Fibroblast of the conjunctiva (primary cell): ENCODE results near the gene INHBB.
"Not testable (repeated sequence)": the region's sequence is repeated elsewhere in the genome, so short reads cannot be mapped to it uniquely, and the experiment has no call there.

Experiments used
- DNase-seq: peaks from one replicate; pipeline ENCODE4 v3.0.0-alpha.2; 2010; ENCODE audit warnings: low read depth

INHBB gene

DNA sequence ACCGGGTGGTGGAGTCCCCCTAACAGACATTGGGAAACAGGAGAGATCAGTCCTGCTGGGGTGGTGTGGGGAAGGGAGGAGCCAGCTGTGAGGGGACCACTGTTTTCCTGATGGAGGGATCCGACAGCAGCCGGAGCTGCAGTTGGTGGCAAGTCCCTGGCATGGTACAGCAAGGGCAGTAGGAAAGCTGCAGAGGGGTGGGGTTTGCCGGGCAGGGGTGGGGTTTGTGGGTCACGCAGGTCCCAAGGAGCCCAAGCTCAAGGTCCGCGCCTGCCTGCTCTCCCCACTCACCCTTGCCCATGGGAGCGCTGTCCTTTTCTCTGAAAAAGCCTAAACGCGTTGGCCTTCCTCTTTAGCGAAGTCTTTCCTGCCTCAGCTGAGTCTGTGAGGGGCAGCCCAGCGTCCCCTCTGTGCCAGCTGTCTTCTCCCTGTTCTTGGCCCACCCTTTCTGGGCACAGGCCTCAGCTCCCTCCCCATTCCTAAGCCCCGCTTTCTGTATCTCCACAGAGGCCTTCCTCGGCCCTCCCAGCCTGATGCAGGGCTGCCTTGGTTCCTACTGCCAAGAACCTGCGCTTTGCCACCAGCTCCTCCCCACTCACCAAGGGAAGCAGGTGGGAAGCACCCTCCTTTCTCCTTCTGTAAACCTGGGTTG, 29.3 kb upstream of the INHBB start:
- DNase-seq = no peak

DNA sequence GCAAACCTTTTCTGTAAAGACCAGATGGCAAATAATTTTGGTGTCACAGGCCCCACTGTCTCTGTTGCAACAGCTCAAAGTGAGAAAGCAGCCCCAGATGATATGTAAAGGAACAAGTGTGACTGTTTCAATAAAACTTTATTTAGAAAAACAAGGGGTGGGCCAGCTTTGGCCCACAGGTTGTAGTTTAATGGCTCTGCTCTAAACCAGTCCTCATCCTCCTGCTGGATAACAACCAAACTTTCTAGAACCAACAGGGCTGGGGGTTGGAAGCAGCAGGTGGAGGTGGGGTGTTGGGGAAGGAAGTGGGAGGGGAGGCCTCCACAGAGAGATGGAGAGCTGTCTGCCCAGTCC, 28.8 kb upstream of the INHBB start:
- no peak for DNase-seq

DNA sequence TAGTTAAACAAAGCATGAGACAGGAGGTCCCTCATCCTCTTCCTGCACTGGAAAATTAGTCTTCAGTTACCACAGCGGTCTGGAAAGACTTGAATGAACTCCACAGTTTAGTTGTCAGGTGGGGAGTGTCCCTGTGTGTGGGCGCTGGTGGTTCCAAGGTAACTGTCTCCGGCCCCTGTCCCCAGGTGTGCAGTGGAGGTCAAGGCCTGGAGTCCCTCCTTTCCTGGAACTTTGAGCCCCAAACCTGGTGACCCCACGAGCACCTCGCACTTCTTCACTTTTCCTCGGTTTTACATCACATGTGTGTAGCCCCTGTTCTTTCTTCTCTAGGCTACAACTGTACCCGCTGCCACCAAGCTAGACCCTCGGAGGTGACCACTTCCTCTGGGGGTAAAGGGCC, 28.0 kb upstream of the INHBB start:
- no peak for DNase-seq

DNA sequence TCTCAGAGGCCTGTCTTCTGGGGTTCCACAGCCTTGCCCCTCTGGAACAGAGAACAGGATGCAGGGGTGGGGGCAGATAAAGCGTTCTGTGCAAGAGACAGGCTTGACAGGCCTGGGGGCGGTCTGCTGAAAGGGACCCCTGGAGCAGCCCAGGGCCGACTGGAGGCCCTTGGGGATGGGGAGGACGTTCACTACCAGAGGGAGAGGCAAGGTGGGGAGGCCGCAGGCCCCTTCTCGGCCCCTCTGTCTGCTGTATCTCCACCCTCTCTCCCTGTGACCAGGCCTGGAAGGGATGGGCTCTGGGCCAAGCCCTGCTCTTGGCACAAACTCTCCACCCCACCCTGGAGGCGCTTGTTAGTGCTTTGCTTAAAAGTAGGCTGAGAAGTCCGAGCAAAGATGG, 27.3 kb upstream of the INHBB start:
- peak; percentile 26 for DNase-seq

DNA sequence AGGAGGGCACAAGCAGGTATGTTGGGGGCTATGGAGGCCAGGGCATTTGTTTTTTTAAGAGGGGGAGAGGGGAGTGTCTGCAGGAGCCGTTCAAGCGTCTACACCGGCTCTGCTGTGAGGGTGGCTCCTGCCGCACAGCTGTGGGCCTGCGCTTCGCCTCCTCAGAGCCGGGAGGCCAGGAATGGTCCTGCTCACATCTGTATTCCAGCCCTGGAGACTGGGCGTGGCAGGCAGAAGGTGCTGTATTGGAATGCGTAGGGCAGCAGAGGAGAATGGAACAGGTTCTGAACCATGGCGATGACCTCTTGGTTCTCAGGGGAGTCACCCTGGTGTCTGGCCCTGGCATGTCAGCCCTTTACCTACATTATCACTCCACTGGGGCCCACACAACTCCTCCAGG, 26.8 kb upstream of the INHBB start:
- no peak for DNase-seq

DNA sequence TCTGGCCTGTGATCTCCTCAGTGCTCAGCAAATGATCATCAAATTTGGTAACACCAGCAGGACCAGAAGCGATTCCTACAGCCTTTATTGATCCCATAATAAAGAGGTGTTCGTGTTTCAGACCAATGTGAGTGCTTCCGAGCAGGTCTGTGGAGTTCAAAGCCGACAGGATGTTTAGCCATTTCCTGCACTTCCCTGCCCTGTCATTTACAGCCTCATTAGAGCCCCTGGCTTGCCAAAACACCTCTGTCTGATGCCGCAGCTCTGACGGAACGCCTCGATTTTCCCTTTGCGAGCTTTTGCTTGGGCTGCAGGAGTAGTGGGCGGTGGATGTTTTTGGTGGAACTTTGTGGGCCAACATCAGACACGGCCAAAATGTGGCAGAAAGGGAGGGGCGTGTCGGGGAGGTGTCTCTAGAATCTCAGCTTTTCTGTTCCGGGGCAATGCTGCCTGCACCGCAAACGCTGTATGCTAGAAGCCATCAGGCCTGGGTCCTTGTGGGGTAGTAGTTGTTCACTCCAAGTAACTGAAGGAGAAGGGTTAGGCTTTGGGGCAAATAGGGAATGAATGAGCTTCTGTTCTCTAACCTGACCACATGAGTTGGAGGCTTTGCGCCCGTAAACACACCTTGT, 26.1 kb upstream of the INHBB start:
- DNase-seq = no peak

DNA sequence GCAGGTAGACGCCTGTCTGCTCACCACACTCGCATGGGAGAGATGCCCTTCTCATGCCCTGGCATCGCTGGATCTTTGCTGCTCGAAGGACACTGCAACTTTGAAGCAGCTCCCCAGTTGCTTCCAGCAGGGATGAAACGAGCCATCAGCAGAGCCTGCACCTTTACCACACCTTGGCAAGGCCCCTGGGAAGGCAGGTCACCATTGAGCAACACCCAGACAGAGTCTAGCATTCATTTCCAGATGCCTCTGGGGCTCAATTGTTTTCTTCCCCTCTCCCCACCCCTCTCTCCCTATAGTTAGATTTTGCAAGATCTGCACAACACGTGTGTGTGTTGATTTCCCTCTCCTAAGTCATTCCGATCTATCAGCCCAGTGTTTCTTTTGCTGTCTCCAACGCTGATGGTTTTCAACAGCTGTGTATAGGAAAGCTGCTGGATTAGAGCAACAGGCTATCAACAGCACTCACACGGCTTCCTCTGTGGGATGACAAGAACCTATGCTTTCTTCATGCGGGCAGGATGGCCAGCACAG, 25.6 kb upstream of the INHBB start:
- DNase-seq = no peak

DNA sequence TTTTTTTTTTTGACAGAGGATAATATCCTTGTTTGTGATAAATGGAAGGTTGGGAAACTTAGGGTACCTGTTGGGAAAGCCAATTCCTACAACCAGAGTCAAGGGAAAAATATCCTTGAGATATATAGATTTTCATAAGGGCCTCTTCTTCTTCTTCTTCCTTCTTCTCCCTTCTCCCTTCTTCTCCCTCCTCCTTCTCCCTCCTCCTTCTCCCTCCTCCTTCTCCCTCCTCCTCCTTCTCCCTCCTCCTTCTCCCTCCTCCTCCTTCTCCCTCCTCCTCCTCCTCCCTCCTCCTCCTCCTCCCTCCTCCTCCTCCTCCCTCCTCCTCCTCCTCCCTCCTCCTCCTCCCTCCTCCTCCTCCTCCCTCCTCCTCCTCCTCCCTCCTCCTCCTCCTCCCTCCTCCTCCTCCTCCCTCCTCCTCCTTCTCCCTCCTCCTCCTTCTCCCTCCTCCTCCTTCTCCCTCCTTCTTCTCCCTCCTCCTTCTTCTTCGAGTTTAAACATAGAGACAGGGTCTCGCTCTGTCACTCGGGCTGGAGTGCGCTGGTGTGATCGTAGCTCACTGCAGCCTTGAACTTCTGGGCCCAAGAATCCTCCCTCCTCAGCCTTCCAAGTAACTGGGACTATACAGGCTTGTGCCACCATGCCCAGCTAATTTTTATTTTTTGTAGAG, 24.9 kb upstream of the INHBB start:
- DNase-seq = not testable (repeated sequence)

DNA sequence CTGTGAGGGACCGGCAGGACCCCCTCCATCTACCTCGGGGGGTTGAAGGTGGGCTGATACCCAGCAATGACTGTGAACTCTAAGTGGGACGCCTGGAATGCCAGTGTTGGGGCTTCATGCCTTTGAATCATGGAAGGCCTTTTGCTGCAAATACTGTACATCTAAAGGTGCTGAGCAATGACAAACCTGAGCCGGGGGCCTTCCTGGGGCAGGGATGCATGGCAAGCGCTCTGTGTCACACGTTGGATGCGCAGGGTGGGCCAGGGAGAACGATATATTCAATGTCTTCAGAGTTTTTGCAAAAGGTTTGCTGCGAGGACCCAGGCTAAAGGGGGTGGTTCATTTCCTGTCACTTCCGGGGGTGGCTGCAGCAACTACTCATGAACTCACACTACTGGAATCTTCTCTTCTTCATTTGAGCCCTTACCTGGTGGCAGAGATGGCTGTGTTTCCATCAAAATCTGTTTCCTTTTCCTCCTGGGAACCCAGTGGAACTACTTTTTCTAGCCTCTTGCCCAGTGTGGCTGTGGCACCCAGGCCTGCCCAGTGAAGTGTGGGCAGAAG, 24.1 kb upstream of the INHBB start:
- no peak for DNase-seq

DNA sequence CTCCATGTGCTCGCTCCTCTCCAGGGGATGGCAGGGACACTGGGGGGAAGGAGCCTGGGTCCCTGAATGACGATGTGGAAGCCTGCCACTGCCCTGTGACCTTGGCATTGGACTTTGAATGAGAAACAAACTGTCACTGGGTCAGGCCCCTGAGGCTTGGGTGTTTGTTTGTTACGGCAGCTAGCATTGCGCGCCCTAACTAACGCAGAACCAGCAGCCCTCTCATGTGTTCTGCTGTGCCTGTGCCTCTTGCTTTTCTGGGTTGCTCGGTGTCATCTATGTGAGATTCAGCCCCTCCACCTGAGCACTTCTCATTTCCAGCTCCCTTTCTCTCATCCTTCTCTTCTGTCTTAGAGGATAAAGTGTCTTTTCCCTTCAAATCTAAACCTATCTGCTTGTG, 23.6 kb upstream of the INHBB start:
- no peak for DNase-seq

DNA sequence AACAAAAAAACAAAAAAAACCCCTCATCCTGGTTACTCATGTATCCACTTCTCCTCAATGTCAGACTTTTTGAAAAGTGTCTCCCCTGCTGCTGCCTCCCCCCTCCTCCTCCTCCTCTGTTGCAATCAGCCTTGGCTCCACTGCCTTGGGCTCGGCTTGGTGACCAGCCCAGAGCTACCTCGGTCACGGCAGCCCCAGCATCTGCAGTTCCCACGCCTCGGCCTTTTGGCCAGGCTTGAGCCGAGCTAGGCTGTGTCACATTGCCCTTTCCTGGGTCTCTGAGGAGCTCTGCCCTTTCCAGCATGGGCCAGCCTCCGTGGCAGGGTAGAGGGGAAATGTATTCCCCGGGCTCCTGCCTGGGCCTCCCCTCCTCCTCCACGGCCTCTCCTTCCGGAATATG, 22.7 kb upstream of the INHBB start:
- DNase-seq = no peak

DNA sequence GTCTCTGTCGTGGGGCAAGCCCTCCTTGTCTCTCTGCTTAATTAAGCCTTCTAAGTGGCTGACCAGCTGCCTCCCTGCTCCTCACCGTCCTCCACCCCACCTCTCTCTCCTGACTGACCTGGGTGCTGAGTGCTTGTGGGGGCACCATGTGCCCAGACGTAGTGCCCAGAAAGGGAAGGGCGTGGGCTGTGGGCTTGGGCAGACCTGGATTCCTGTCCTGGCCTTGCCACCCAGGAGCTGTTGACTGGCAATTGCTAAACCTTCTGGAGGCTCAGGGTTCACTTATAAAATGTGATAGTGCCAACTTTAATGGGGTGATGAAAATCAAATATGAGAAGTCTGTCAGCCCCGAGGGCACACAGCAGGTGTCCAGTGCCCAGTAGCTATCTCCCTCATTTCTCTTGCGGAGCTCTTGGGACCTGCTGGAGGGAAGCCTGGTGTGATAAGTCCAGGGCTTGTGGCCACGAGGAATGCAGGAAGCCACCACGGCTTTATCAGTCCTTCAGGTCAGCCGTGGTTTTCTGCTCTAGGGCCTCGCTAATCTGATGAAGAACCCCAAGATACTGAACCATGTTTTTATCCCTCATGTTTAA, 22.0 kb upstream of the INHBB start:
- no peak for DNase-seq

DNA sequence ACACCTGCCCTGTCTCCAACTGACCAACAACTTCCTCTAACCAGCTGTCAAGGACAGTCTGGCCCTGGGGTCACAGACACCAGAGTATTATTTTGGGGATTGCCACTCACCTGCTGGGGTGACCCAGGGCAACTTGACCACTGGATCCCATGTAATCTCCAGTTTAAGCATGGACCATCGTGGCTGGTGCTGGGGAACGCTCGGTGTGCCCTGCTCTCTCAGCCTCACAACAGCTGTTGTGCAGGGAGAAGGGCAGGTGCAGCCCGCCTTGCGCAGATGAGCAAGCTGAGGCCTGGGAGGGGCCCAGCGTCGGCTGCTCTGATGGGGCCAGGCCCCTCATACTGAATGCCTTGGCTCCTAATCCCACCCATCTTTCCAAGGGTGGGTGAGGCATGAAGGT, 21.0 kb upstream of the INHBB start:
- DNase-seq = no peak

DNA sequence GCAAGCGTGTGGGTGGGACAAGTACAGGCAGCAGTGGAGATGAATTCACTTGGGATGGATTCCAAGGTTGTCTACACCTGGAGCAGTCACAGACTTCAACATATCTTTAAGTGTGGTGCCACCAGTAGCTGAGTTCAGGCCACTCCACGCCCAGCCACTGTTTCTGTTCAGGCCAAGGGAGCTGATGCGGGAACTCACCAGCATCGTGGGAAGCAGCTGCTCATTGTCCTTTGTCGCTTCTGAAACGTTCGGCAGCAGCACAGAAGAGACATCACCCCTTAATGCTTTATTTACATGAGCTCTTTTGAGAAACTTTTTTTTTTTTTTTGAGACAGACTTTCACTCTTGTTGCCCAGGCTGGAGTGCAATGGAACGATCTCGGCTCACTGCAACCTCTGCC, 19.9 kb upstream of the INHBB start:
- no peak for DNase-seq

DNA sequence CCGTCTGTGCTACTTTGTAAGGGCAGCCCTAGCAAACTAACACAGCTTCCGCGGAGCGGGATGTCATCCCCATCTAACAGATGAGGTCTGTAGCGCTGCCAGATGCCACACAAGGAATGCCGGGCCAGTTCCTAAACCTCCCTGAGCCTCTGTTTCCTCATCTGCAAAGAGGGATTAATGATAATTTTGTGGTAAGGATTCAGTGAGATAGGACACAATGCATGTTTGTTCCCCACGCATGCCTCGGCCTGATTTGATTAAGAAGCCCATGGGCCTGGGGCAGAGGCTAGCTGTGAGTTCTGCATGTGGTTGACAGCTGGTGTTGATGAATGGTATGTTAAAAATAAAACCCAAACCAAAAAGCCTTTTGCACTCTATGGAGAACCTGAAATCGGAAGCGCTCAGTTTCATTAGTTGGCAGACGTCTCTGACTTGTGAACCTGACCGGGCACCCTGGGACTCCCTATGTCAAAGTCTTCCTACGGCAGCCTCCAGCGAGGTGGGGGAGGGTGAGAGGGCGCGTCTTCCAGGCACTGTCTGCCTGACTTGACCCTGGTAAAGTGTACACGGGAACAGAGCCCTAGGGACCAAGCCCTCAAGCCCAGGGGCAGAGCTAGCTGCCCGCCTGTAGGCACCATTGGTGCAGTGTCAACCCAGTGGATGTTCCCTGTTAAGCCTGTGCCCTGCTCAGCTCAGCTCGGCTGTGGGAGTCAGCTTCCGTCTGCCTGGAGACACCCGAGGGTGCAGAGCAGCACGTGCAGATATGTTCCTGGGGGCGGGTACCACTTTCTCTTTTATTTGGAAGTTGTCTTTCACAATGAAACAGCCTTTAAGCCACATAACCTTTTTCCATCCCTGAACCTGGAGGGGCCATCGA, 14.8 kb upstream of the INHBB start:
- no peak for DNase-seq

DNA sequence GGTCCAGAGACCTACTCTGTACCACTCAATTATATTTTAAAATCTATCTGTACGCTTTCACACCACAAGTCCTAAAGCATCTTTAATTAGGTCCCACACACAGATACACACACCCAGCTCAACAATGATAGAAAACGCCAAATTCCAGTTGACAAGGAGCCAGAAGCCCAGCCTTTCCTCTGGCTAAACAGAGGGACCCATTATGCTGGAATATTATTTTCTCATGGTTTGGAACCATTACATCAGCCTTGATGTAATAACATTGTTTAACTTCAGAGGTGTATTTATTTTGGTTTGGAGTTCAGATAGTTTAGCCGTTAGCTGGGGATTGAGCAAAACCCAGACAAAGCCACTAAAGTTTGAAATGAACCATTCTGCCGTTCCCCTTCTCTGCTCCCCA, 14.0 kb upstream of the INHBB start:
- DNase-seq = no peak

DNA sequence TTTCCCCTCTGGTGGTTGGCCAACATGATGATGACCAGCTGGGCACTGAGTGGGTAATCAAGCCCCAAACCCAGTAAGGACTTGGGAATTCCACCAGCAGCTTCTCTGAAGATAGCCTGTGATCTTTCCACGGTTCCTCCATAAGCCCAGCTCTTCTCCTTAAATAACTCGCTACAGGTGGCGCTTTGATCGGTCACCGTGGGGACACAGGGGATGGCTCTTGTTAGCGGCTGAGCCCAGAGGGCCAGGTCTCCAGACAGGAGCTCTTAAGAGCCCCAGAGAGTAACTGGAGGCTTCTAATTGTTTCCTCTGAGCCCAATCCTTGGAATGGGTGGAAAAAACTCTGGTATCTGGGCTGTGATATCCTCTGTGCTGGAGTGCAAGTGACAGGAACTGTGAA, 13.6 kb upstream of the INHBB start:
- DNase-seq = no peak

DNA sequence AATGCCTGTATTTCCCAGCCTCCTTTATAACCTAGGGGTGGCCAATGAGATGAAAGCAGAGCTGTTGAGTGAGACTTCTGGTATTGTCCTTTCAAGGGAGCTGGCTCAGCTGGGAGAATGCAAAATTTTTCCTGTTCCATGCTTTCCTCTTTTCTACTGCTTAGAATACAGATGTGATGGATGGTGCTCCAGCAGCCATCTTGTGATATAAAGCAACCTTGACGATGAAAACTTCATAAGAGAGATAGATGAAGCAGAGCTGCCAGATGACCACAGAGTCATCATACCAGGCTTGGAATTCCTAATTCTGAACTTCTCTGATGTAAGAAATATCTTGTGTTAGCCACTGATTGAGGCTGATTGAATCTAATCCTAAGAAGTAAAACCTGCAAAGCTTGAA, 11.9 kb upstream of the INHBB start:
- DNase-seq = no peak

DNA sequence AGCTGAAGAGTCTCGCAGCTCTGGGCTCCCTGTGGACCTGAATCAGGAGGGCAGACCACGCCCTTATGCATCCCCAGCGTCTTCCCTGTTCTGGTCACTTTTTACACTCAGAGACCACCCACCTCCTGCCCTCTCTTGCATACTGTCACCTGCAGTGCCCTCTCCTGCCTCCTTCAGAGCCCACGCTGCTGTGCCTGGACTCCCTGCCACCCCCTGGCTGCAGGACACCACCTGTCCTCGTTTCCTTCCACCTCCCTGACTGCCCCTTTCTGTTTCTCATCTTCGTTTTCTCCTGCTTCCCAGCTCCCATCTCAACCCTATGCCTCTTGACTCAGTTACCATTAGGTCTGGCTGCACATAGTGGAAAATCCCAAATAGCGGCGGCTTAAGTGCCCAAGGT, 9.2 kb upstream of the INHBB start:
- DNase-seq = no peak

DNA sequence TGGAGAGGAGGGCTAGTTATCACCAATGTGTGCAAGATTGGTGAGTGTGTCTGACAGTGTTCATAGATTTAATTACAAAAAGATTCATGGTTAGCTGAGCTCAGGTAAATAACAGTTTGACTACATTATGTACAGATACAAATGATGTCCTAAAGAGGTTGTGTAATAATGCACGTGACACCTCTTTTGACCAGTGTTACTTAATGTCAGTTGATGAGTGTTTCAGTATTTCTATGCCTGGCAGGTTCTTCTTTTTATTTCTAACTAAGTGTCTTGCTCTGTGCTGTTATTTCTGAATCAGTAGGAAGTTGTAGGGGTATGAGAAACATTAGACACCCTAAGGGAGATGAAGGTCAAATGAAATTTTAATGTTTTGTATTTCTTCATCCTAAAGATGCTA, 7.9 kb upstream of the INHBB start:
- no peak for DNase-seq

DNA sequence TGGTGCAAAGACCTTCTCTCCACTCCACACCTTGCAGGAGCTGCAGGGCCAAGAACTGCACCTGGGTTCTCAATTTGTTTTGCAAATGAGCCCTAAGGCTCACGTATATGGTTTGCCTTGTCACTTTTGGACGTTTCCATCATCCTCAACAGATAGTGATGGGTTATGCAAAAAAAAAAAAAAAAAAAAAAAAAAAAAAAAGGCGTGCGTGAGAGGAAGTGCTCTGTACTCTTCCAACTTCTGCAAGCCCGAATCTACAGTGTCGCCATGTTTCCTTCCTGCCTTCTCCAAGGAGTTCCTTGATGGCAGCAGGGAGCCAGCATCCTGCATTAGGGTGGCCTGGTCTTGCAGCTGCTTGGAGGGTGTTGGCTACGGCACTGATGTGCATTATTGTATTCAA, 4.0 kb upstream of the INHBB start:
- no peak for DNase-seq

DNA sequence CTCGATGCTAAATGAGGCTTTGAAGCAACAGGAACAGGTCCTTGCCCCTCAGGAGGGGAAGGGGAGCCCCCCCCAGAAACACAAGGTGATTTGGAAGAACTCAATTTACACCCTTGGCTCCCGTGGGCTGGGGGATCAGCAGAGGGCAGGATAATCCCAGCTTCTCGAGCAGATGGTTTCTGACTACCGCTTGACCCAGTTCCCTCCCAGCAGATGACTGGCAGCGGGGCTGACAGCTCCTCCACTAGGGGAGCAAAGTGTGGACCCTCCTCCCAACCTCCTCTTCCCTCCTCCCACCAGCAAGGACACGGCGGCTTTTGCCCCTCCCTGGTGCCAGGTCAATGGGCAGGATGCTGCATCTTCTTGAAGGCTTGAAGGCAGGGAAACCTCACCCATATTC, 3.5 kb upstream of the INHBB start:
- DNase-seq = no peak
